OCI-LY3 (cell line): ENCODE results near the gene DOCK4.

ENCODE experiments used
- H2AFZ ChIP-seq: fragments of 200-600, 300-600 bp; shearing (Covaris generic); 2 replicates; pipeline ENCODE4 v1.6.0; 2014; ENCODE audit warnings: antibody characterized with exemption, low read depth, low read length
- H3K27ac ChIP-seq: fragments of 200-600, 300-600 bp; sonication (generic); 2 replicates; pipeline ENCODE4 v1.5.1; 2014; ENCODE audit warnings: mild to moderate bottlenecking, low read length, moderate library complexity, mixed read lengths
- H3K27me3 ChIP-seq: fragments of 200-600, 300-600 bp; sonication (generic); 2 replicates; pipeline ENCODE4 v1.6.1; 2014; ENCODE audit warnings: low read depth, low read length, mixed read lengths
- H3K36me3 ChIP-seq: fragments of 200-600, 300-600 bp; sonication (generic); replicated peaks from 2 replicates; pipeline ENCODE3; 2014; ENCODE audit warnings: low read depth, low read length, mixed read lengths
- H3K4me1 ChIP-seq: fragments of 300-600, 200-600 bp; sonication (generic); 2 replicates; pipeline ENCODE4 v1.6.1; 2014; ENCODE audit warnings: low read length, mixed read lengths
- H3K4me2 ChIP-seq: fragments of 200-600, 300-600 bp; sonication (generic); 2 replicates; pipeline ENCODE4 v1.6.1; 2014; ENCODE audit warnings: low read length, mixed read lengths
- H3K4me3 ChIP-seq: fragments of 300-600, 200-600 bp; sonication (generic); 2 replicates; pipeline ENCODE4 v1.5.1; 2014; ENCODE audit warnings: antibody characterized with exemption, mild to moderate bottlenecking, low read length, moderate library complexity
- H3K79me2 ChIP-seq: fragments of 300-600, 200-600 bp; shearing (Covaris generic); 2 replicates; pipeline ENCODE4 v1.6.1; 2014; ENCODE audit warnings: mild to moderate bottlenecking, low read length, mixed read lengths
- H3K9ac ChIP-seq: fragments of 300-600, 200-600 bp; shearing (Covaris generic); 2 replicates; pipeline ENCODE4 v1.6.0; 2014; ENCODE audit warnings: mild to moderate bottlenecking, low read length, moderate library complexity
- H3K9me3 ChIP-seq: fragments of 200-600, 300-600 bp; shearing (Covaris generic); 2 replicates; pipeline ENCODE4 v1.6.1; 2014; ENCODE audit warnings: low read length, mixed read lengths; ENCODE audit not compliant: insufficient read depth
- H4K20me1 ChIP-seq: fragments of 200-600, 300-600 bp; sonication (generic); 2 replicates; pipeline ENCODE4 v1.6.1; 2016; ENCODE audit warnings: low read length, mixed read lengths; ENCODE audit not compliant: insufficient read depth
- EZH2phosphoT487 ChIP-seq: fragments of 200-600 bp; shearing (Covaris generic); IDR thresholded peaks from 2 replicates; pipeline ENCODE4 v1.6.1; 2018; ENCODE audit warnings: antibody characterized with exemption, mixed run types, low read depth
- TF ChIP-seq, protein P1 (sequence below): fragments of 200-600, 300-600 bp; sonication (generic); IDR thresholded peaks from 2 replicates; pipeline ENCODE4 v1.5.1; 2014; ENCODE audit warnings: antibody characterized with exemption, low read length, low read depth

The DOCK4 gene

GRCh38 chr7:112160771-112161150 lies 45.4 kb downstream of the DOCK4 start:
- H3K36me3 ChIP-seq = no peaks in the 10 kb centered on the region
- no peaks in the 10 kb centered on the region for H3K9me3 ChIP-seq
- H2AFZ ChIP-seq = no peak overlapping the region
- H3K9ac ChIP-seq = no peak overlapping the region
- H3K27me3 ChIP-seq = no peaks in the 10 kb centered on the region
- H3K4me3 ChIP-seq = no peak overlapping the region
- no peaks in the 10 kb centered on the region for H3K4me1 ChIP-seq
- H3K4me2 ChIP-seq = no peak overlapping the region
- H3K27ac ChIP-seq = no peak overlapping the region
- TF ChIP-seq EZH2phosphoT487 = no peak
- TF ChIP-seq, protein P1, sequence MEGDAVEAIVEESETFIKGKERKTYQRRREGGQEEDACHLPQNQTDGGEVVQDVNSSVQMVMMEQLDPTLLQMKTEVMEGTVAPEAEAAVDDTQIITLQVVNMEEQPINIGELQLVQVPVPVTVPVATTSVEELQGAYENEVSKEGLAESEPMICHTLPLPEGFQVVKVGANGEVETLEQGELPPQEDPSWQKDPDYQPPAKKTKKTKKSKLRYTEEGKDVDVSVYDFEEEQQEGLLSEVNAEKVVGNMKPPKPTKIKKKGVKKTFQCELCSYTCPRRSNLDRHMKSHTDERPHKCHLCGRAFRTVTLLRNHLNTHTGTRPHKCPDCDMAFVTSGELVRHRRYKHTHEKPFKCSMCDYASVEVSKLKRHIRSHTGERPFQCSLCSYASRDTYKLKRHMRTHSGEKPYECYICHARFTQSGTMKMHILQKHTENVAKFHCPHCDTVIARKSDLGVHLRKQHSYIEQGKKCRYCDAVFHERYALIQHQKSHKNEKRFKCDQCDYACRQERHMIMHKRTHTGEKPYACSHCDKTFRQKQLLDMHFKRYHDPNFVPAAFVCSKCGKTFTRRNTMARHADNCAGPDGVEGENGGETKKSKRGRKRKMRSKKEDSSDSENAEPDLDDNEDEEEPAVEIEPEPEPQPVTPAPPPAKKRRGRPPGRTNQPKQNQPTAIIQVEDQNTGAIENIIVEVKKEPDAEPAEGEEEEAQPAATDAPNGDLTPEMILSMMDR = no peak
- H3K79me2 ChIP-seq = no peaks in the 10 kb centered on the region
- H4K20me1 ChIP-seq = no peaks in the 10 kb centered on the region

DNA sequence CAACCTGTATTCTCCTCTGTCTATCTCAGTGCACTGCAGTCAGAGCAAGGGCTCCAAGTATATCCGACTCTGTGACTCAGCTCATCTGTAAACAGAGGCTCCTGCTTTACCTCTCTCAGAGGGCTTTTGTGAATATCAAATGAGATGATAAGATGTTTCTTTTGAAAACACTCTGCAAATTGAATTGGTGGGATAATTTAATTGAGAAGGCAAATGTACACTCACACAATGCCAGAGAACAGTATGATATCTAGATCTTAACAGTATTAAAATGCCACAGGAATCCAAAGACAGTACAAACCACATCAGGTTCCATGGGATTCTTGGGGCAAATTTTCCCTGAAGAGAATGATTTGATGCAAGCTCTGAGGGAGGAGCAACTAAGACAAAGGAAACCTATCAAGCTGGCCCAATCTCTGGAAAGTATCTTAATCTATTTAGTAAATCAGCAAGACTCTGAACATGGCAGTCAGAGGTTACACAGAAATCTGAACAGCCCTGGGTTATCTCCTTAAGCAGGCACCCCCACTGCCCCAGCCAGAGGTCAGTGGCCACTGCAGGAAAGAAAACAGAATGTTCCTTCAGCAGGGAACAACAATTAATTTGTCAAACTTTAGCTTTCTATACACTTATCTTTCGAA lies 45.9 kb downstream of the DOCK4 start:
- Histone ChIP-seq H3K9ac (no peak overlapping the region), H3K4me2 (no peak overlapping the region), H4K20me1 (no peaks in the 10 kb centered on the region), H3K27ac (no peak overlapping the region), H2AFZ (no peak overlapping the region), H3K4me1 (no peaks in the 10 kb centered on the region), H3K36me3 (no peaks in the 10 kb centered on the region), H3K27me3 (no peaks in the 10 kb centered on the region), H3K9me3 (no peaks in the 10 kb centered on the region), H3K4me3 (no peak overlapping the region), H3K79me2 (no peaks in the 10 kb centered on the region)
- no peak for TF ChIP-seq EZH2phosphoT487
- TF ChIP-seq, protein P1 = no peak

- H4K20me1 ChIP-seq = no peaks in the 10 kb centered on the region
- H3K27me3 ChIP-seq = no peaks in the 10 kb centered on the region
- H3K9me3 ChIP-seq = no peaks in the 10 kb centered on the region
- no peak overlapping the region for H3K9ac ChIP-seq
- H3K4me2 ChIP-seq = no peak overlapping the region
- H3K4me1 ChIP-seq = no peaks in the 10 kb centered on the region
- TF ChIP-seq, protein P1 = no peak
- no peak for TF ChIP-seq EZH2phosphoT487
- H2AFZ ChIP-seq = no peak overlapping the region
- no peaks in the 10 kb centered on the region for H3K79me2 ChIP-seq
- no peak overlapping the region for H3K4me3 ChIP-seq
- H3K36me3 ChIP-seq = no peaks in the 10 kb centered on the region
- H3K27ac ChIP-seq = no peak overlapping the region
Observed at GRCh38 chr7:112159351-112159750, 46.8 kb downstream of the DOCK4 start.

DNA sequence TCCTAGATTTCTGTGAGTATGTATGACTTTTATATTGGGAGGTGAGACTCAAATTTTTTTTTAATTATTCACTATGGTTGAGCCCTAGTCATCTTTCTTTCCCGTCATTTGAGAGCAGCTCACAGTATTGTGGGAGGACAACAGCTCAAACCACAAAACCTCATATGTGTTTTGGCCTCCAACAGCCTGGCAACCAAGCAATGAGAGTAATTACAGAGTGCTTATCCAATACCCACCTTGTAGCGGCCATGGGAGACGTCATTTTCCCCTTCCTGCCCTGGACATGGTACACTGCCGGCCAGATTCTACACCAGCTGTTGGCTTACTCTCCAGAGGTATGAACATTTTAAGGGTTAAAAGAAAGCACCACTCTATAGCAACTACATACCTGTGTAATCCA lies 49.1 kb downstream of the DOCK4 start:
- Histone ChIP-seq H3K27ac (no peak overlapping the region), H3K27me3 (no peaks in the 10 kb centered on the region), H3K79me2 (no peaks in the 10 kb centered on the region), H3K4me1 (no peaks in the 10 kb centered on the region), H3K4me2 (no peak overlapping the region), H4K20me1 (no peaks in the 10 kb centered on the region), H3K9ac (no peak overlapping the region), H3K9me3 (no peaks in the 10 kb centered on the region), H2AFZ (no peak overlapping the region), H3K36me3 (no peaks in the 10 kb centered on the region), H3K4me3 (no peak overlapping the region)
- TF ChIP-seq, protein P1 = no peak
- no peak for TF ChIP-seq EZH2phosphoT487
